ENCODE results near the gene IGFBPL1. TPM values are rescaled to one million over a fixed set of nuclear protein-coding genes. Genes with fewer than 3 reads are reported as not detected.

The IGFBPL1 gene
- total and polyA plus RNA-seq, 2 of the 8 experiments (the other 6 are each of a cell fraction or from before 2014, with no cell fraction given), result 31.3 to 33.8 TPM

DNA sequence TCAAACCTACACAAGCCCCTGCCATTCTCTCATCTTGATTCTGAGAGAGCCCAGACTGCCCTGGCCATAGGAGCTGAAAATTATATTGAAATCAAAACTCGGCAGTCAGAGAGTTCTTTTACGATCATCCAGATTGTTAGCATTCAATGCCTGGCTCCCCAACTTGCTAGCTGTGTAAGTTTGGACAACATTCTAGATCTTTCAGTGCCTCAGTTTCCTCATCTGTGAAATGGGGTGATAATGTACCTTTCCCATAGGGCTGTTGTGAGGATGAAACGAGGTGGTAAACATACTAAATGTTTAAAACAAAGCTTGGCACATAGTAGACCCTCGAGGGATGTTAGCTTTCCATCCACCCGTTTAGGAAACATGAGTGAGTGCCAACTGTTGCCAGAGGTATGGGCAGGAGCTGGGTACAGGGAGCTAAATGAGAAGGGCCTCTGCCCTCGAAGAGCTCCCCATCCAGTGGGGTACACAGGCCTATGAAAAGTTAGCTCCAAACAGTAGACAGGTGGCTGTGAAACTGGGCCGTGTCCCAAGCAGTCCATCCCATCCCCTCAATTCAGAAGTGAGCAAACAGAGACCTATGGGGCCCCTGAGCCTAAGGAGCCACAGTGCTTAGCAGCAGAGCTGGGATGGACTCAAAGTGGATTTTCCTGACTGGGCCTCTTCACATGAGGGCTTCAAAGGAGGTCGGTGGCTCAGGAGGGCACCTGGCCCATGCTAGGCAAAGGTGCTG is 17.3 kb upstream of the IGFBPL1 start:
- Histone ChIP-seq H4K8ac (ENCODE audit: extremely low read depth, insufficient read depth, low read length) (no peak overlapping the region; the same call in 1 of the 2 replicates), H2BK20ac (ENCODE audit: low read length) (no peak overlapping the region), H3K14ac (ENCODE audit: insufficient read length) (no peak overlapping the region), H4K91ac (replicated peaks; ENCODE audit: insufficient read length, low read length) (no peak overlapping the region), H3K36me3 (ENCODE audit: control insufficient read depth in 2 of 4, insufficient read depth in 4 of 4, low read length in 3 of 4) (no peaks in the 10 kb centered on the region), H3K79me2 (ENCODE audit: control insufficient read depth in 1 of 2, insufficient read depth in 2 of 2, low read length in 2 of 2) (no peaks in the 10 kb centered on the region), H4K20me1 (replicated peaks in 1 of 2; ENCODE audit: control insufficient read depth in 1 of 2, insufficient read depth in 2 of 2, low read length in 2 of 2) (no peaks in the 10 kb centered on the region), H3K4ac (replicated peaks; ENCODE audit: insufficient read length, low read depth, low read length) (no peak overlapping the region), H4K5ac (ENCODE audit: insufficient read length, low read depth, low read length) (no peak overlapping the region), H3K27ac (ENCODE audit: low read depth, low read length) (no peak overlapping the region), H3K4me1 (replicated peaks in 1 of 4; ENCODE audit: control insufficient read depth in 3 of 4, insufficient read depth in 4 of 4, low read length in 3 of 4) (no peaks in the 10 kb centered on the region), H3K23ac (ENCODE audit: insufficient read length) (no peak overlapping the region), H3K9ac (replicated peaks in 1 of 4; ENCODE audit: extremely low read depth in 1 of 4, low read depth in 3 of 4, low read length in 3 of 4) (no peak overlapping the region), H3K79me1 (ENCODE audit: low read depth, low read length) (no peaks in the 10 kb centered on the region), H3K27me3 (replicated peaks in 1 of 4; ENCODE audit: control insufficient read depth in 3 of 4, extremely low read depth in 1 of 4, insufficient read depth in 3 of 4, low read length in 3 of 4) (no peaks in the 10 kb centered on the region), H2AK5ac (ENCODE audit: low read depth, low read length) (no peak overlapping the region), H3K4me3 (ENCODE audit: extremely low read depth in 1 of 4, insufficient read depth in 2 of 4, low read depth in 3 of 4, low read length in 4 of 4) (no peak overlapping the region), H3K56ac (replicated peaks; ENCODE audit: insufficient read length, low read depth, low read length) (no peak overlapping the region), H2AFZ (ENCODE audit: low read length) (no peak overlapping the region), H3K9me3 (ENCODE audit: insufficient read depth in 2 of 2, low read depth in 1 of 2, low read length in 1 of 2) (0 out of 4 replicates have a peak, but pooled peaks cover 0 to 5% of the 10 kb centered on the region in 2 experiments), H2BK15ac (ENCODE audit: low read length) (no peak overlapping the region), H3K23me2 (ENCODE audit: low read depth, low read length) (no peaks in the 10 kb centered on the region), H2BK12ac (ENCODE audit: low read depth, low read length) (0 out of 2 replicates have a peak overlapping the region, but pooled peaks have one; percentile 41), H3K4me2 (ENCODE audit: insufficient read depth in 1 of 2, low read depth in 2 of 2, low read length in 2 of 2) (no peak overlapping the region), H3K18ac (ENCODE audit: extremely low read depth, low read length) (no peak overlapping the region), H2BK5ac (ENCODE audit: low read depth, low read length) (no peak overlapping the region), H2BK120ac (replicated peaks; ENCODE audit: low read depth, low read length) (no peak overlapping the region)
- FAIRE-seq (no peak), DNase-seq (ENCODE audit: low read depth in 1 of 2, low spot score in 2 of 2) (no peak)
- ChIA-PET CTCF (ENCODE audit: partially characterized antibody) (interaction anchor here (0.7 to 5.0 kb wide), 6 partner anchors 10 to 354 kb away, joined by 3 to 50 read pairs (median 4); no protein-coding TSS in a partner anchor), POLR2A (ENCODE audit: partially characterized antibody) (interaction anchor here (1.9 kb wide), 1 partner anchor 15 kb away, joined by 4 read pairs; no protein-coding TSS in a partner anchor)
- TF ChIP-seq ZNF274 (IDR thresholded peaks at IDR 0.05; ENCODE audit: borderline replicate concordance, extremely low read depth, low read length) (no peak), CBX5 (IDR thresholded peaks at IDR 0.05; ENCODE audit: low read depth, low read length) (no peak), CBX8 (IDR thresholded peaks at IDR 0.05; ENCODE audit: borderline replicate concordance, low read depth, low read length) (no peak), SP4 (IDR thresholded peaks at IDR 0.05; ENCODE audit: low read length) (no peak), PHF8 (conservative IDR thresholded peaks at IDR 0.05; ENCODE audit: low read depth, low read length) (no peak), RBBP5 (IDR thresholded peaks at IDR 0.05; ENCODE audit: borderline replicate concordance, low read depth, low read length) (no peak), KDM4A (IDR thresholded peaks at IDR 0.05; ENCODE audit: low read depth, low read length, severe bottlenecking) (no peak), JUN (IDR thresholded peaks at IDR 0.05; ENCODE audit: low read depth, low read length) (no peak), SP2 (IDR thresholded peaks at IDR 0.05; ENCODE audit: low read length) (no peak), CTBP2 (IDR thresholded peaks at IDR 0.05; ENCODE audit: borderline replicate concordance, insufficient read depth, insufficient read length, low read length) (no peak), CHD2 (IDR thresholded peaks at IDR 0.05; ENCODE audit: low read length) (no peak), CEBPB (IDR thresholded peaks at IDR 0.05; ENCODE audit: low read depth, low read length) (no peak)
- TF ChIP-seq, protein P1, sequence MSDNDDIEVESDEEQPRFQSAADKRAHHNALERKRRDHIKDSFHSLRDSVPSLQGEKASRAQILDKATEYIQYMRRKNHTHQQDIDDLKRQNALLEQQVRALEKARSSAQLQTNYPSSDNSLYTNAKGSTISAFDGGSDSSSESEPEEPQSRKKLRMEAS (IDR thresholded peaks at IDR 0.05), result no peak
- WGBS, 2 experiments (ENCODE audit: extremely low coverage in 1 of 2, insufficient coverage in 1 of 2, insufficient read length in 1 of 2, insufficient replicate concordance in 2 of 2, low coverage in 1 of 2, low lambda C conversion rate in 2 of 2, missing lambda C conversion rate in 1 of 2), result 87% methylated on average over 8 of the region's 8 CpGs; no CpG with 5 or more reads in 1 of the 2 experiments

Data from H1 (cell line).